ENCODE results near the gene UFSP1.
A peak's percentile ranks its signal among the peaks of the same experiment; 100 is the strongest.

Gene UFSP1

DNA sequence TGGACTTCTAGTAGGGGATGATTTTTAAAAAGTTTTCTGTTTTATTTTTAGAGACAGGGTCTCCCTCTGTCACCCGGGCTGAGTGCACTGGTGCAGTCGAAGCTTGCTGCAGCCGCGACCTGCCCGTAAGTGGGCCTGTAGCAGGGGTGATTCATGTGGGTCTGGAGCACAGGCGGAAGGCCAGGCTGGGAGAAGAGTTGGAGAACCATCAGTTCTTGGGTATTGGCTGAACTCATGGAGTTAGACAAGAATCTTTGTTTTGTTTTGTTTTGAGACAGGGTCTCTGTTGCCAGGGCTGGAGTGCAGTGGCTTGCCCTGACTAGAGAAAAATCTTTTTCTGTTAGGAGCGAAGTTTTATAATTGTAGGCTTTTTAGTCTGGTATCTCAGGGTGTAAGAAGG, 8.9 kb downstream of the UFSP1 start:
- DNase-seq (ENCODE audit: low read depth): no peak

DNA sequence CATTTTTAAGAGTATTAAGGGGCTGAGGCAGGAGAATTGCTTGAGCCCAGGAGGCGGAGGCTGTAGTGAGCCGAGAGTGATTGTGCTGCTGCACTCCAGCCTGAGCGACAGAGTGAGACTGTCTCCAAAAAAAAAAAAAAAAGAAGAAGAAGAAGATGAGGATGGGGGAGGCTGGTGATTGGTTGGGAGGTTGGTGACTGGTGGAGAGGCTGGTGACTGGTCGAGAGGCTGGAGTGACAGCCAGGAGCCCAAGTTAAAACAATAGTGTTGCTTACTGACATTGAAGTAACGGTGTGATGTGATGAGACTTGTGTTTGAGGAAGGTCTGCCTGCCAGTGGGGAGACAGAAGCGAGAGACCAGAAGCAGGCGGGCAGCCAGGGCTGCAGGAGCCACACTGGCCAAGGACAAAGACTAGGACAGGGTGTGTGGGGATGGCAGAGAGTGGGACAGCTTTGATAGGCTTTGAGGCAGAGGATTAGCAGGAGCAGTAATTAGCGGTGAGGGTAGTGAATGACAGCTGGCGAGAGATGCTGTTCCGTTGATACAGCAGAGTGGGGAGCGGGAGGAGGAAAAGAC, 9.7 kb downstream of the UFSP1 start:
- no peak for DNase-seq (ENCODE audit: low read depth)

DNA sequence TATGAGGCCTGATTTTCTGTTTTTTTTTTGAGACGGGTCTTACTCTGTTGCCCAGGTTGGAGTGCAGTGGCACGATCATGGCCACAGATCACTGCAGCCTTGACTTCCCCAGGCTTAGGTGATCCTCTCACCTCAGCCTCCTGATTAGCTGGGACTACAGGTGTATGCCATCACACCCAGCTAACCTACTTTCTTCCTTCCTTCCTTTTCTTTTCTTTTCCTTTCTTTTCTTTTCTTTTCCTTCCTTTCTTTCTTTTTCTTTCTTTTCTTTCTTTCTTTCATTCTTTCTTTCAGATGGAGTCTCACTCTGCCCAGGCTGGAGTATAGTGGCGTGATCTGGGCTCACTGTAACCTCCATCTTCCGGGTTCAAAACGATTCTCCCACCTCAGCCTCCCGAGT, 10.8 kb downstream of the UFSP1 start:
- DNase-seq (ENCODE audit: low read depth): no peak

- DNase-seq (ENCODE audit: low read depth): no peak
Measured at GRCh38 chr7:100878013-100878412, 11.5 kb downstream of the UFSP1 start.

DNA sequence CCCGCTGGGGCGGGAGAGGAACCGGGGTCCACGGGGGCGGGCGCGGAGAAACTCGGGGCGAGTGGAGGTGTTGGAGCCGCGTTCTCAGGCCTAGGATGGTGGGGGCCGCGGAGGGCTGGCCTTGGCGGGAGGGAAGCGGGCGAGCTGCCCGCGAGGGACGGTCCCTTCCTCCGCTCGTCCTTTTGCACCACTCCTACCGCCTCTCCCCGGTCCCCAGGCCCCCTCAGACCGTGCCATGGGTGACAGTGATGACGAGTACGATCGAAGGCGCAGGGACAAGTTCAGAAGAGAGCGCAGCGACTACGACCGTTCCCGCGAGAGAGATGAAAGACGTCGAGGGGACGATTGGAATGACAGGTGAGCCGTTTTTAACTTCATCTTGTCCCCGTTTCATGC, 14.2 kb downstream of the UFSP1 start:
- DNase-seq (ENCODE audit: low read depth): no peak

GRCh38 chr7:100874577-100875355, 14.7 kb downstream of the UFSP1 start, which contains the start of gene SRRT:
SRRT (plus strand) TSS chr7:100875103; CDS start chr7:100875591, 488 bp downstream.
- peak; percentile 97 for DNase-seq (ENCODE audit: low read depth)

GRCh38 chr7:100874300-100874576, 15.3 kb downstream of the UFSP1 start:
- no peak for DNase-seq (ENCODE audit: low read depth)

GRCh38 chr7:100873599-100874299, 15.8 kb downstream of the UFSP1 start:
- no peak for DNase-seq (ENCODE audit: low read depth)

GRCh38 chr7:100867776-100868485, 21.6 kb downstream of the UFSP1 start:
- DNase-seq (ENCODE audit: low read depth): no peak

DNA sequence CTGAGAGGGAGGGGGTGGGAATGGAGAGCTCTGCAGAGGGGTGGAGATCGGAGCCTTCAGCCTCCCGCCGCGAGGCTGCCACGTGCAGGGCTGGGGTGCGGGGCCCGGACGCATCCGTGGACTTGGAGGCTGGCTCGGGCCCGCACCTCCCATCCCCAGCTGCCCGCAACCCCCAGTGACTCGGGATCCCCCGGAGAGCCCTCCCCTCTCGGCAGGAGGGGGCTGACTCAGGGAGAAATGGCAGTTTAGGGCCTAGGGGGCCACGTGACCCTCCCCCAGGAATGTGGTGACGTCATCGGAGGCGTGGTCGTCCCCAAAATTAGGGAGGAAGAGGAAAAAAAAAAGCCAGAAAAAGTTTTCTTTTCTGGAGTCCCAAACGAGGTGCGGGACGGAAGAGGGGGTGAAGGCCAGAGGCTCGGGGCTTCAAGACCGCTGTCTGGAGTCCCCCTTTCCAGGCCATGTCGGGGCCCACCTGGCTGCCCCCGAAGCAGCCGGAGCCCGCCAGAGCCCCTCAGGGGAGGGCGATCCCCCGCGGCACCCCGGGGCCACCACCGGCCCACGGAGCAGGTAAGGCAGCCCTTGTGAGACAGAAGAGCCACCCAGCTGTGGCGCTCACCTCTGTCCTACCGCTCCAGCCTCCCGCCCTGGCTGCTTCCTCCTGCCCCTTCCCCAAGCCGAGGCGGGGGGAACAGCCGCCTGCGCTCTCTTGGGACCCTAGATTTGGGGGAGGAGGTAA, 22.3 kb downstream of the UFSP1 start, which contains the start of gene TRIP6:
TSS of gene TRIP6 (plus strand) at position 348 of the 736 bp plus-strand sequence. CDS start at position 459, 111 bp downstream.
- DNase-seq (ENCODE audit: low read depth): no peak

DNA sequence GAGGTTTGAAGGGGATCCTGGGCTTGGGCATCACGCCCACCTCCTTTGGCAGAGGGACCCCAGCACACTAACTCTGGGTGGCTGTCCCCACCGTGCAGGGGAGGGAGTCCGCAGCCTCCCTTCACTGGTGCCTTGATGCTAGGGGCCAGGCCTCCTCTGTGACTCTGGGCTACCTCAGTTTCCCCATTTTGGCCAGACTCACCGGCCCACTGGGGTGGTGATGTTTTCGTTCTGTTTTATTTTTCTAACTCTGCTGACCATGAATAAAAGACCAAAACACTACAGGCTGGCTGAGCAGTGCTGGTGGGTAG, 22.8 kb downstream of the UFSP1 start:
- no peak for DNase-seq (ENCODE audit: low read depth)

GRCh38 chr7:100865938-100866728, 23.4 kb downstream of the UFSP1 start:
- no peak for DNase-seq (ENCODE audit: low read depth)

DNA sequence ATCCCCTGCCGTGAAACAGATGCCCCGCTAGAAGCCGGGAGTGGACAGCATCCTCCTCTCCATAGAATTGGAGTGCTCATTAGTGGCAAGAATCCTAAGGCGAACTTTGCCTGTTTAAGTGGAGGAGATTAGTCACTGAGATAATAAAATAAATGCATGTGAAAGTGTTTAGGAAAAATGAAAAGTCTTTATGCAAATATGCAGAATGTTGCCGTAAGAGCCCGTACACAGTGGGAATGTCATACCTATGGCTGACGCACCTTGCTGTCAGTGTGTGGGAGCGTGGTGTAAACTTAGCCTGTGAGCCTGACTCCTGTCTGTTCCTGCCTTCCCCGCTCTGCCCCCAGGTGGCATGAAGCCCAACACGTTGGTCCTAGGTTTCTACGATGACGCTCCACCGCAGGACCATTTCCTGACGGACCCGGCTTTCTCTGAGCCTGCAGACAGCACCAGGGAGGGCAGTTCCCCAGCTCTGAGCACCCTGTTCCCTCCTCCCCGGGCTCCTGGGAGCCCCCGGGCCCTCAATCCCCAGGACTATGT, 24.1 kb downstream of the UFSP1 start:
- DNase-seq (ENCODE audit: low read depth): no peak

DNA sequence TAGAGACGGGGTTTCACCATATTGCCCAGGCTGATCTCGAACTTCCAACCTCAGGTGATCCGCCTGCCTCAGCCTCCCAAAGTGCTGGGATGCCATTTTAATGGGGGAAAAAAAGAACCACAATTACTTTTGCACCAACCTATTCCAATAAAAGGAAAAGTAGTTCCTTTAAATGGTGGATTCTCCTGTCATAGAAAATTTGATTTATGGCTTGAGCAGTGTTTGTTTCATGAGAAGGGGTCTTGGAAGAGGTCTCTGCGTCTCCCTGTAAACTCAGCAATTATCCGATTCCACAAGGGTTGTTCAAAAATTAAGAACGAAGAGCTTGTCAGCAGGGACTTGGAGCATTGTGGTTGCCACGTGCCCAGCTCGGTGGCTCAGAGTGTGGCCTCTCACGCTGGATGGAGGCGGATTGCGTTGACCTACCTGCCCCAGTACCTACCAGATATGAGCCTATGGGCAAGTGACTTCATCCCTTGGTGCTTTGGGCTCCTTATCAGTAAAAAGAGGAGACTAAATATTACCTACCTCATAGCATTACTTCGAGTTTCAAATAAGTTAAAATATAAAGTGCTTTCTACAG, 25.2 kb downstream of the UFSP1 start:
- DNase-seq (ENCODE audit: low read depth): no peak

DNA sequence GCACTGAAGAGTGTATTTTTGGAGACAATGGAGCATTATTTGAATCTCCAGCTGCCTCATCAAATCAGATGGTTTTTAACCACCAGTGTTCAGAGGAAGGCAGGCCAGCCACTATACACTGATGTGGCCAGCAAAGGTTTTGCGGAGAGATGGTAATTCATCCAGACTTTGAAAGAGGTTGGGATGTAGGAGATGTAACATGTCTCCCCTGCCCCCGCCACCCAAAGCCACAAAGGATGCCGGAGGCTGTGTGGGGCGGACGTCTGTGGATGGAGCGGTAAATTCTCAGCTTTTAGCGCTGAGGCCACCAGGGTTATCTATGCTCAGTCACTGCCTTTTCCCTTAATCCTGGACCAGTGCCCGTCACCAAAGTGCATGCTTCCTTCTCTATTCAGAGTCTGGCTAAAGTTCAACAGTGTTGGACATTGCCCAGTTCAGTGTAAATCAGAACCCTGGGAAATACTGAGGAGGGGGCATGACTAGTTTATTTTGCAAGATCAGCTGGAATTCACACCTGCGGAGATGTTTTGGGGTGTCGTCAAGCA, 26.0 kb downstream of the UFSP1 start:
- no peak for DNase-seq (ENCODE audit: low read depth)

DNA sequence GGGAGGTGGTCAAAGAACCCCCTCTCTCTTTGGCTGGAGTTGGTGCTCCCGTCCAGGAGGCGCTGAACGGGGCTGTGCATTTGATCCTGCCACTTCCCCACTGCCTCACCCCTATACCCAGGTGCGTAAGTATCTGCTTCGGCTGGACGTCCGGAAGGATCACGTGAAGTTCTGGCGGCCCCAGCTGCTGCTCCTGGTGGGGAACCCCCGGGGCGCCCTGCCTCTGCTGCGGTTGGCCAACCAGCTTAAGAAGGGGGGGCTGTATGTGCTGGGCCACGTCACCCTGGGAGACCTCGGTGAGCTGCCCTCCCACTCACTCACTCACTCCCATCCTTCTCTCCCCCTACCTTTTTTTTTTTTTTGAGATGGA, 27.9 kb downstream of the UFSP1 start:
- no peak for DNase-seq (ENCODE audit: low read depth)

DNA sequence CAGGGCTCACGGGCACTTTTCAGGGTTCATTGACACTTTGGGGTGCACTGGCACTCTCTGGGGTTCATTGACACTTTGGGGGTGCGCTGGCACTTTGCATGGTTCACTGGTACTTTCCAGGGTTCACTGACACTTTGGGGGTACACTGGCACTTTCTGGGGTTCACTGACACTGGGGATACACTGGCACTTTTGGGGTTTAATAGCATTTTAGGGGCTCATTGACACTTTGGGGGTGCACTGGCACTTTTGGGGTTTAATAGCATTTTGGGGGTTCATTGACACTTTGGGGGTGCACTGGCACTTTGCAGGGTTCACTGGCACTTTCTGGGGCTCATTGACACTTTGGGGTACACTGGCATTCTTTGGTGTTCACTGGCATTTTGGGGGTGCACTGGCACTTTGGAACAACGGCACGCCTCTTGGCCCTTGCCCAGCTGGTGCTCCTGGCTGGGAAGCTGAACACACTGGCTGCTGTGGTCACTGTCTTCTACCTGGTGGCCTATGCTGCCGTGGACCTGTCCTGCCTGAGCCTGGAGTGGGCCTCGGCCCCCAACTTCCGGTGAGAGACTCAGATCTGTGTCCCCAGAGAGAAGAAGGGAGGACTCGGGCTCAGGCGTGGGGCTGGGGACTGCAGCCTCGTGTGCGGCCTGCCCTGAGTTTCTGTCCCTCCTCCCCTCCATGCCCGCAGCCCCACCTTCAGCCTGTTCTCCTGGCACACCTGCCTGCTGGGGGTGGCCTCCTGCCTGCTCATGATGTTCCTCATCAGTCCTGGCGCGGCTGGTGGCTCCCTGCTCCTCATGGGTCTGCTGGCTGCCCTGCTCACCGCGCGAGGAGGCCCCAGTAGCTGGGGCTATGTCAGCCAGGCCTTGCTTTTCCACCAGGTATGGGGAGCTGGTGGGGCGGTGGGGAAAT, 28.6 kb downstream of the UFSP1 start:
- no peak for DNase-seq (ENCODE audit: low read depth)

DNA sequence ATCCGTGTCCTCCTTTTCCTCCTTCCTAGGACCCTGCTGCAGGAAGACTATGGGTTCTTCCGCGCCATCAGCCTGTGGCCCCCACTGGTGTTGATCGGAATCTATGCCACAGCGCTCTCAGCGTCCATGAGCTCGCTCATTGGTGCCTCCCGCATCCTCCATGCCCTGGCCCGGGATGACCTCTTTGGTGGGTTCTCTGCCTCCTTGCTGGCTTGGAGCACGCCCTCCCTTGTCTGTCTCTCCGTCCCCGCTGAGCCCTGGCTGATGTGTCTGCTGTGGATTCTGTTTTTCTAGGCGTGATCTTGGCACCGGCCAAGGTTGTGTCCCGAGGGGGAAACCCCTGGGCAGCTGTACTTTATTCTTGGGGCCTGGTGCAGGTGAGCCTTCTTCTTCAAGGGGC, 29.7 kb downstream of the UFSP1 start:
- no peak for DNase-seq (ENCODE audit: low read depth)

DNA sequence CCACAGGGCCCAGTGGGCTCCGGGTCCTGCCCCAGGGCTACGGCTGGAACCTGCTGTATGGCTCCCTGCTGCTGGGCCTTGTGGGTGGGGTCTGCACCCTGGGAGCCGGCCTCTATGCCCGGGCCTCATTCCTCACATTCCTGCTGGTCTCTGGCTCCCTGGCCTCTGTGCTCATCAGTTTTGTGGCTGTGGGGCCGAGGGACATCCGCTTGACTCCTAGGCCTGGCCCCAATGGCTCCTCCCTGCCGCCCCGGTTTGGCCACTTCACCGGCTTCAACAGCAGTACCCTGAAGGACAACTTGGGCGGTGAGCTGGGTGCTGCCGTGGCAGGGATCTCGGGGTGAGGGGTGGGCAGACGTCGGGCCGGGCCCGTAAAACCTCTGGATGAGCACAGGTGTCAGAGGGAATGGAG, 32.6 kb downstream of the UFSP1 start:
- DNase-seq (ENCODE audit: low read depth): no peak

Measured in stimulated activated CD8-positive, alpha-beta memory T cell treated with anti-CD3 and anti-CD28 coated beads, Interleukin-7, amount 100 ng/mL, for 24 hours (primary cell).